ENCODE measurements around the gene ERGIC2. TPM values are rescaled to one million over a fixed set of nuclear protein-coding genes. Genes with fewer than 3 reads are reported as not detected.

The ERGIC2 gene
- total and polyA plus RNA-seq, 2 of the 13 experiments (the other 11 are each of a cell fraction or from before 2014, with no cell fraction given) = 32.6 to 73.5 TPM

- in situ Hi-C loops (cut with HindIII; ENCODE audit: extremely low pct_ligation_motif_present, low pct_unique_long_range_greater_than_20kb) (no loop called here), intact Hi-C loops (cut with micrococcal nuclease; ENCODE audit: unreplicated experiment) (no loop called here)
- H3K36me3 ChIP-seq (replicated peaks in 1 of 2; ENCODE audit: control insufficient read depth in 1 of 2, insufficient read depth in 2 of 2, low read length in 2 of 2) = peaks cover 2 to 35% of the 10 kb centered on the region in 2 experiments; a peak in 4 of 5 replicates
- no peaks in the 10 kb centered on the region for H3K9me3 ChIP-seq (ENCODE audit: low read length)
- no peaks in the 10 kb centered on the region for H3K79me2 ChIP-seq (ENCODE audit: insufficient read depth, low read length)
- no peak overlapping the region for H2AFZ ChIP-seq (ENCODE audit: low read length)
- BruUV-seq (replicated peaks) = no TSS peak
- no peak for TF ChIP-seq ARID5B (CRISPR knock-in tag; IDR thresholded peaks at IDR 0.05)
- TF ChIP-seq CENPT (CRISPR knock-in tag; IDR thresholded peaks at IDR 0.05; ENCODE audit: low read depth) = no peak
- TF ChIP-seq HMG20B (CRISPR knock-in tag; conservative IDR thresholded peaks at IDR 0.05) = no peak
- no peak for TF ChIP-seq ZBTB3 (CRISPR knock-in tag; IDR thresholded peaks at IDR 0.05; ENCODE audit: borderline replicate concordance, low read depth)
- no peak for TF ChIP-seq ZNF414 (CRISPR knock-in tag; IDR thresholded peaks at IDR 0.05)
- no peak for TF ChIP-seq YEATS2 (CRISPR knock-in tag; IDR thresholded peaks at IDR 0.05; ENCODE audit: borderline replicate concordance)
- no peak for TF ChIP-seq ZNF724P (CRISPR knock-in tag; IDR thresholded peaks at IDR 0.05; ENCODE audit: borderline replicate concordance)
- no peak for TF ChIP-seq ZFP37 (CRISPR knock-in tag; IDR thresholded peaks at IDR 0.05; ENCODE audit: borderline replicate concordance)
- no peak for TF ChIP-seq ZUFSP (CRISPR knock-in tag; IDR thresholded peaks at IDR 0.05; ENCODE audit: borderline replicate concordance)
- TF ChIP-seq ZNF18 (CRISPR knock-in tag; IDR thresholded peaks at IDR 0.05; ENCODE audit: insufficient replicate concordance) = no peak
- no peak overlapping the region for H3K9ac ChIP-seq (ENCODE audit: insufficient read depth, low read depth, low read length)
- 100% methylated on average over 2 of the region's 2 CpGs for WGBS (ENCODE audit: low lambda C conversion rate)
- DNase-seq (ENCODE audit: low spot score) (no peak), FAIRE-seq (no peak), ATAC-seq (no peak)
- no peaks in the 10 kb centered on the region for H3K27me3 ChIP-seq (ENCODE audit: control insufficient read depth in 1 of 2, insufficient read depth in 2 of 2, low read length in 2 of 2)
- ChIA-PET POLR2A (no interaction called here), CTCF (ENCODE audit: low intra/inter-chr PET ratio, low total read pairs) (no interaction called here)
- H3K27ac ChIP-seq (ENCODE audit: extremely low read length, insufficient read depth, low read length) = no peak overlapping the region
- no peak overlapping the region for H3K4me3 ChIP-seq (replicated peaks in 1 of 3; ENCODE audit: insufficient read depth in 1 of 3, low read depth in 2 of 3, low read length in 3 of 3)
- no peaks in the 10 kb centered on the region for H4K20me1 ChIP-seq (ENCODE audit: insufficient read depth, low read length)
- H3K4me1 ChIP-seq (ENCODE audit: insufficient read depth, low read length) = no peaks in the 10 kb centered on the region
- no peak overlapping the region for H3K4me2 ChIP-seq (ENCODE audit: low read depth, low read length)
Measured at GRCh38 chr12:29365091-29365490, 15.9 kb downstream of the ERGIC2 start.

Data from HepG2 (cell line).